ENCODE results near the gene NFKBIZ. TPM values are rescaled to one million over a fixed set of nuclear protein-coding genes. Genes with fewer than 3 reads are reported as not detected.
"Not testable (repeated sequence)": the region's sequence is repeated elsewhere in the genome, so short reads cannot be mapped to it uniquely, and the experiment has no call there.

Gene NFKBIZ
- total RNA-seq, 2 donors from 2014 or later, result 77.4 to 103 TPM

- no peak for DNase-seq (ENCODE audit: low spot score)
- intact Hi-C loops (cut with DNase I), result no loop called here
Observed at GRCh38 chr3:101892648-101893047, 43.3 kb downstream of the NFKBIZ start.

GRCh38 chr3:101896083-101896757 lies 46.9 kb downstream of the NFKBIZ start:
- intact Hi-C loops (cut with DNase I), result no loop called here
- no peak for DNase-seq (ENCODE audit: low spot score)

- intact Hi-C loops (cut with DNase I), result no loop called here
- no peak for DNase-seq (ENCODE audit: low spot score)
Observed at GRCh38 chr3:101897013-101897412, 47.7 kb downstream of the NFKBIZ start.

GRCh38 chr3:101898039-101898438 lies 48.7 kb downstream of the NFKBIZ start:
- intact Hi-C loops (cut with DNase I), result no loop called here
- no peak for DNase-seq (ENCODE audit: low spot score)

- intact Hi-C loops (cut with DNase I), result no loop called here
- DNase-seq (ENCODE audit: low spot score), result no peak
Observed at GRCh38 chr3:101898752-101899169, 49.4 kb downstream of the NFKBIZ start.

- DNase-seq (ENCODE audit: low spot score), result no peak
- intact Hi-C loops (cut with DNase I), result no loop called here
Observed at GRCh38 chr3:101900316-101900715, 51.0 kb downstream of the NFKBIZ start.

GRCh38 chr3:101900736-101901135 lies 51.4 kb downstream of the NFKBIZ start:
- no peak for DNase-seq (ENCODE audit: low spot score)
- intact Hi-C loops (cut with DNase I), result no loop called here

GRCh38 chr3:101902041-101902440 lies 52.7 kb downstream of the NFKBIZ start:
- intact Hi-C loops (cut with DNase I), result no loop called here
- no peak for DNase-seq (ENCODE audit: low spot score)

GRCh38 chr3:101903451-101903871 lies 54.1 kb downstream of the NFKBIZ start:
- intact Hi-C loops (cut with DNase I), result no loop called here
- DNase-seq (ENCODE audit: low spot score), result no peak

GRCh38 chr3:101905573-101905972 lies 56.3 kb downstream of the NFKBIZ start:
- intact Hi-C loops (cut with DNase I); DNase-seq (ENCODE audit: low spot score): not testable (repeated sequence)

Other genes starting within 250 kb of the NFKBIZ start
- 10 to 100 TPM; 12.2 to 15.5 TPM for gene ZBTB11, start 172.4 kb upstream of the NFKBIZ start, total RNA-seq
- gene RPL24, start 162.8 kb upstream of the NFKBIZ start, total RNA-seq, result 100 to 1,000 TPM; 756 TPM
- gene CEP97, start 124.9 kb upstream of the NFKBIZ start, total RNA-seq, result 1 to 10 TPM; 7.2 to 9.9 TPM
- gene NXPE3, start 70.3 kb upstream of the NFKBIZ start, total RNA-seq, result 10 to 100 TPM; 21.0 to 21.1 TPM